Progenitor cell of endocrine pancreas (in vitro differentiated cells): ENCODE results near the gene DOCK9. TPM values are rescaled to one million over a fixed set of nuclear protein-coding genes. Genes with fewer than 3 reads are reported as not detected.

ENCODE experiments used
- DNase-seq: peaks from one replicate; pipeline ENCODE4 v3.0.0; 2021; ENCODE audit warnings: low spot score; ENCODE audit not compliant: unreplicated experiment
- H3K27ac Mint-ChIP-seq: 2 replicates; pipeline ENCODE4 v1.8.0; 2021; ENCODE audit warnings: mild to moderate bottlenecking, moderate library complexity, mixed read lengths
- H3K27me3 Mint-ChIP-seq: 2 replicates; pipeline ENCODE4 v1.8.0; 2021; ENCODE audit warnings: mixed read lengths
- H3K36me3 Mint-ChIP-seq: 2 replicates; pipeline ENCODE4 v1.8.0; 2022; ENCODE audit warnings: mixed read lengths; ENCODE audit not compliant: insufficient read depth
- H3K4me1 Mint-ChIP-seq: 2 replicates; pipeline ENCODE4 v1.8.0; 2021; ENCODE audit warnings: low read depth, mixed read lengths
- H3K4me3 Mint-ChIP-seq: 2 replicates; pipeline ENCODE4 v1.8.0; 2021; ENCODE audit warnings: low read depth, mild to moderate bottlenecking, moderate library complexity, mixed read lengths
- H3K9me3 Mint-ChIP-seq: 2 replicates; pipeline ENCODE4 v1.8.0; 2021; ENCODE audit warnings: low read depth, mixed read lengths
- CTCF ChIP-seq: fragments of 200-600 bp; sonication (generic); IDR thresholded peaks from one replicate; pipeline ENCODE4 v1.5.0; 2021; ENCODE audit warnings: antibody characterized with exemption, mild to moderate bottlenecking; ENCODE audit not compliant: unreplicated experiment
- total RNA-seq: library from RNA; stranded (reverse); gene quantifications from 2 replicates; pipeline ENCODE4 v1.2.1, GENCODE V29; 2021

Gene DOCK9
- total RNA-seq, 1 donor from 2014 or later, result 35.7 TPM

DNA sequence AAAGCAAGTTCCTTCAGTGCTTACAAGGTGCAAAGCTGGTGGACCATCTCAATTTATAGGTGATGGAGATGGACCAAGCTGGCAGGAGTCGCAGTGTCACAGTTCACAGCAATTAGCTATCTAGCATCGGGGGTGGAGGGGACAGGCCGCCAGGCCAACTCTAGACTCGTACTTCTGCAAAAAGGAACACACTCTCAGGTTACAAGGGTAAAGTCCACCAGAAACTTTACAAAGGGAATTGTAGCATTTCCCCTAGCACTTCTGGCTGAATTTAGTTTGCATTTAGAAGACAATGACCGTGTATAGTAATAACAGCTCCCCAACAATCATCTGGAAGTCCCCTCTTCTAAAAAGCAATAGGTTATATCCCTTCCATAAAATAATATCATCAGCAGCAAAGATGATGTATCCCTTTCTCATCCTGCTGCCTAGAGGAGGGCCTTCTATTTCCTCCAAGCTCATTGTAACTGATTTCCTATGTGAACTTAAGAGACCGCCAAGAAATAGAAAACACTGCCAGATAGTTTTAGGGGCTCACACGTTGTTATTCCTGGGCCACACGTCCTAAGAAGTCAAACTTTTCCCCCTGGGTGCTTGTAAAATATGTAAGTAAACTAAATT lies 8.5 kb upstream of the DOCK9 start:
- no peak for DNase-seq
- H3K4me3 Mint-ChIP-seq, result peak overlapping the region; percentile 8
- no peaks in the 10 kb centered on the region for H3K9me3 Mint-ChIP-seq
- peaks cover 43% of the 10 kb centered on the region for H3K4me1 Mint-ChIP-seq
- no peak for TF ChIP-seq CTCF
- H3K36me3 Mint-ChIP-seq, result no peaks in the 10 kb centered on the region
- peaks cover 4% of the 10 kb centered on the region for H3K27me3 Mint-ChIP-seq
- H3K27ac Mint-ChIP-seq, result peak overlapping the region; percentile 80

DNA sequence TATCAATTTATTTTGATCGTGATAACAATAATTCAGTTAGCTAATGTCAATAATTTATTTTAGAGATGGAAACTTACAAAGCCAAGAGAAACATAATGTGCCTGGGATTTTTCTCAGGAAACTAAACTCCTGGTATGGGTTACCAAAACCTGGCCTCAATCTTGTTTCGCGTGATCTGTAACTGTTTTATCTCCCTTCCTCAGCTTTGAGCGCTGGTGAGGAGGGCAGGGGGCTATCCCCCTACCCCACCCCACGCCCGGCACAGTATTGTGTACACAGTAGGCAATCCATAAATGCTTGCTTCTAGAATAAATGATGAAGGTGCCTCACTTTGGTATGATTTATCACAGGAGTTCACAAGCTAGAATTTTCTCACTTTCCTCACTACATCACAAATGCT lies 7.7 kb upstream of the DOCK9 start:
- peak overlapping the region; percentile 80 for H3K27ac Mint-ChIP-seq
- H3K27me3 Mint-ChIP-seq, result peaks cover 4% of the 10 kb centered on the region
- no peaks in the 10 kb centered on the region for H3K9me3 Mint-ChIP-seq
- H3K36me3 Mint-ChIP-seq, result no peaks in the 10 kb centered on the region
- TF ChIP-seq CTCF, result no peak
- DNase-seq, result no peak
- H3K4me1 Mint-ChIP-seq, result peaks cover 43% of the 10 kb centered on the region
- H3K4me3 Mint-ChIP-seq, result no peak overlapping the region

GRCh38 chr13:98984983-98985382 lies 7.1 kb upstream of the DOCK9 start:
- Mint-ChIP-seq H3K36me3 (no peaks in the 10 kb centered on the region), H3K27ac (no peak overlapping the region), H3K9me3 (no peaks in the 10 kb centered on the region), H3K4me1 (peaks cover 43% of the 10 kb centered on the region), H3K27me3 (peaks cover 4% of the 10 kb centered on the region), H3K4me3 (no peak overlapping the region)
- no peak for DNase-seq
- no peak for TF ChIP-seq CTCF

- TF ChIP-seq CTCF, result no peak
- H3K27ac Mint-ChIP-seq, result peak overlapping the region; percentile 47
- peaks cover 45% of the 10 kb centered on the region for H3K4me1 Mint-ChIP-seq
- peaks cover 4% of the 10 kb centered on the region for H3K27me3 Mint-ChIP-seq
- no peak for DNase-seq
- no peaks in the 10 kb centered on the region for H3K9me3 Mint-ChIP-seq
- peak overlapping the region; percentile 33 for H3K4me3 Mint-ChIP-seq
- H3K36me3 Mint-ChIP-seq, result no peaks in the 10 kb centered on the region
Measured at GRCh38 chr13:98984118-98984517, 6.3 kb upstream of the DOCK9 start.

GRCh38 chr13:98983182-98983581 lies 5.3 kb upstream of the DOCK9 start:
- H3K9me3 Mint-ChIP-seq, result no peaks in the 10 kb centered on the region
- H3K4me3 Mint-ChIP-seq, result no peak overlapping the region
- DNase-seq, result no peak
- no peak overlapping the region for H3K27ac Mint-ChIP-seq
- H3K4me1 Mint-ChIP-seq, result peaks cover 45% of the 10 kb centered on the region
- peaks cover 7% of the 10 kb centered on the region for H3K27me3 Mint-ChIP-seq
- TF ChIP-seq CTCF, result no peak
- H3K36me3 Mint-ChIP-seq, result no peaks in the 10 kb centered on the region
